Sciatic nerve (tissue), 2 donors: ENCODE data around the gene TARP.
"Not testable (repeated sequence)": the region's sequence is repeated elsewhere in the genome, so short reads cannot be mapped to it uniquely, and the experiment has no call there.

Experiments used
- ATAC-seq: fragments of 200-7000 bp; cut with Tn5 transposase; one replicate; pipeline ENCODE4 v1.9.1; 2020; ENCODE audit warnings: mild to moderate bottlenecking, moderate library complexity
- DNase-seq: peaks from one replicate; pipeline ENCODE4 v3.0.0-alpha.2; 2020; ENCODE audit warnings: low spot score
- intact Hi-C: fragments of 100-400 bp; cut with DNase I; formaldehyde crosslinking; loops from one replicate; pipeline ENCODE4 v1.14.2; 2022
- donor health status: DM: no; HTN: no; CAD: no.
- donor health status: DM: no; HTN: no; CAD: no.

The TARP gene

GRCh38 chr7:38303866-38304265 is 30.4 kb upstream of the TARP start:
- intact Hi-C loops: no loop called here
- ATAC-seq (no peak), DNase-seq (no peak)

GRCh38 chr7:38300175-38300574 is 26.7 kb upstream of the TARP start:
- ATAC-seq (no peak), DNase-seq (no peak)
- intact Hi-C loops: no loop called here

GRCh38 chr7:38299275-38299931 is 26.0 kb upstream of the TARP start:
- no peak for ATAC-seq
- DNase-seq: no peak
- intact Hi-C loops: no loop called here

GRCh38 chr7:38296059-38296857 is 22.8 kb upstream of the TARP start:
- DNase-seq (no peak), ATAC-seq (no peak)
- intact Hi-C loops: no loop called here

GRCh38 chr7:38294926-38295325 is 21.5 kb upstream of the TARP start:
- no peak for DNase-seq
- intact Hi-C loops: no loop called here
- ATAC-seq: no peak

GRCh38 chr7:38292442-38292841 is 19.0 kb upstream of the TARP start:
- DNase-seq (no peak), ATAC-seq (no peak)
- intact Hi-C loops: no loop called here

GRCh38 chr7:38291650-38292049 is 18.2 kb upstream of the TARP start:
- ATAC-seq: no peak
- intact Hi-C loops: no loop called here

GRCh38 chr7:38291117-38291647 is 17.7 kb upstream of the TARP start:
- intact Hi-C loops: no loop called here
- no peak for DNase-seq
- no peak for ATAC-seq

More at GRCh38 chr7:38291650-38292049, 18.2 kb upstream of the TARP start:
- no peak for DNase-seq

GRCh38 chr7:38284553-38284952 is 11.1 kb upstream of the TARP start:
- intact Hi-C loops: no loop called here
- ATAC-seq: no peak
- DNase-seq: no peak

GRCh38 chr7:38283809-38284208 is 10.4 kb upstream of the TARP start:
- intact Hi-C loops: no loop called here
- no peak for DNase-seq
- ATAC-seq: no peak

- DNase-seq: no peak
- intact Hi-C loops: no loop called here
Observed at GRCh38 chr7:38283107-38283506, 9.7 kb upstream of the TARP start.

GRCh38 chr7:38282081-38282480 is 8.6 kb upstream of the TARP start:
- intact Hi-C loops: no loop called here
- ATAC-seq: no peak
- DNase-seq: no peak

More at GRCh38 chr7:38283107-38283506, 9.7 kb upstream of the TARP start:
- no peak for ATAC-seq

GRCh38 chr7:38281266-38281665 is 7.8 kb upstream of the TARP start:
- ATAC-seq (no peak), DNase-seq (no peak)
- intact Hi-C loops: no loop called here

- DNase-seq (no peak), ATAC-seq (no peak)
- intact Hi-C loops: no loop called here
Observed at GRCh38 chr7:38280707-38281106, 7.3 kb upstream of the TARP start.

GRCh38 chr7:38280000-38280399 is 6.6 kb upstream of the TARP start:
- intact Hi-C loops: no loop called here
- no peak for ATAC-seq
- no peak for DNase-seq

- no peak for ATAC-seq
- intact Hi-C loops: no loop called here
Observed at GRCh38 chr7:38276096-38276877, 2.9 kb upstream of the TARP start.

GRCh38 chr7:38274927-38275620 is 1.6 kb upstream of the TARP start:
- intact Hi-C loops: no loop called here
- ATAC-seq: no peak
- no peak for DNase-seq

More at GRCh38 chr7:38276096-38276877, 2.9 kb upstream of the TARP start:
- no peak for DNase-seq

GRCh38 chr7:38274486-38274885 is 1.1 kb upstream of the TARP start:
- intact Hi-C loops: no loop called here
- no peak for DNase-seq
- no peak for ATAC-seq

GRCh38 chr7:38270405-38270804 is 3.0 kb downstream of the TARP start:
- ATAC-seq, DNase-seq, intact Hi-C loops: not testable (repeated sequence)
